GM18951 (cell line): Measurements from ENCODE around the gene ADRM1.

Experiments
- POLR2A ChIP-seq: IDR thresholded peaks from 4 replicates; pipeline ENCODE4 v1.6.1; 2011; ENCODE audit warnings: mild to moderate bottlenecking; ENCODE audit not compliant: insufficient read length, insufficient read depth; ENCODE audit errors: extremely low read depth
- in situ Hi-C: fragments of 300-500 bp; cut with MboI; formaldehyde crosslinking; loops from one replicate; pipeline ENCODE4 v1.12.0; 2022; ENCODE audit warnings: low sequenced_read_pairs, mixed read lengths, inconsistent platforms; ENCODE audit not compliant: unreplicated experiment

The ADRM1 gene

GRCh38 chr20:62302341-62303061 lies at the start of gene ADRM1:
Gene ADRM1 (plus strand): TSS chr20:62302997. CDS start chr20:62303569, 572 bp downstream.
- peak; percentile 86 for TF ChIP-seq POLR2A
- in situ Hi-C loops = loop anchor here (10.0 kb wide), 1 partner anchor 82 kb away; the partner anchor contains the start of gene RPS21

DNA sequence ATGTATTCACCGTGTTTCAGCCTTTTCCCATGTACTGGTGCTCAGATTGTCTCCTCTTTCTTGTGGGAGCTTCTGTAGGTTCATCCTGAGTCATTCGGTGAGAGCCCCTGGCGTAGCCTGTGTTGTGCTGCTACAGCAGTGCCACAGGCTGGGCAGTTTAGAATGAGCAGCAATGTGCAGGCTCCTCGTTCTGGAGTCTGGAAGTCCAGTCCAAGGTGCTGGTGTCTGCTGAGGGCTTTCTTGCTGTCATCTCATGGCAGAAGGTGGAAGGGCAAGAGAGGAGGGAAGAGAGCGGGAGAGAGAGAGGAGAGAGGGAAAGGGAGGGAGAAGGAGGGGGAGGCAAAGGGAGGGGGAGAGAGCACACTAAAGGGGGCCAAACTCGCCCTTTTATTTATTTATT lies 49.4 kb upstream of the ADRM1 start:
- no peak for TF ChIP-seq POLR2A
- in situ Hi-C loops = no loop called here

GRCh38 chr20:62254021-62254724 lies 48.6 kb upstream of the ADRM1 start:
- in situ Hi-C loops = no loop called here
- TF ChIP-seq POLR2A = no peak

GRCh38 chr20:62255976-62256375 lies 46.8 kb upstream of the ADRM1 start:
- no peak for TF ChIP-seq POLR2A
- in situ Hi-C loops = no loop called here

DNA sequence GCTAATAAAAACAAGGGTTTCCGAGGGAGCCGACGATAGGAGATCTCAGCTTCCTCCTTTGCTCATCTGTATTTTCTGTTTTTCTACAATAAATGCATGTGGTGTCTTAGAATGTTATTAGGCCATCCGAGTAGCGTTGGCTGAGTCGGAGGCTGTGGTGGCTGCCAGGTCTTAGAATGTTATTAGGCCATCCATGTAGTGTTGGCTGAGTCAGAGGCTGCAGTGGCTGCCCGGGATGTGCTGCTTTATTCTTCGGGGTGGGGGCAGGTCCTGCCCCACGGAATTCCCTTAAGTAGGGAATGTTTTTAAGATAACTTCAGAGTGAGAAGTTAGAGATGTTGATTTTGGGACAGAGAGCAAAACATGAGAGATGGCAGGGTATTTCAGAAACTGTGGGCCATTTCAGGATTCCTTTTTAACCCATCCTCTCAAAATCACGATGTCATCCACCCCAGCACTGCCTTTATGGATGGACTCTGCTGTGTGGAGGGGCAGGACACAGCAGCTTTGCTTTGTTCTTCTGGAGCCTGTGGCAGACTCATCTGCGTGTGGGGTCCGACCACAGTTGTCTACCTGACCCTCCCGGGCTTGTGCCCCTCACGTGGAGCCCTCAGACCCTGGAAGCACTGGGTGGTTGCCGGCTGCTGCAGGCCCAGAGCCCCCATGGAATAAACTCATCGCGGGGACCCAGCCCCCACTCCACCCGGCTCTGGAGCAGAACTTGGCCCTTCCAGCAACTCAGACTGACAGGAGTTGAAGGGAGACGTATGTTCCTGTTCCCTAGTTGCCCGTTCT lies 44.1 kb upstream of the ADRM1 start:
- no peak for TF ChIP-seq POLR2A
- in situ Hi-C loops = no loop called here

DNA sequence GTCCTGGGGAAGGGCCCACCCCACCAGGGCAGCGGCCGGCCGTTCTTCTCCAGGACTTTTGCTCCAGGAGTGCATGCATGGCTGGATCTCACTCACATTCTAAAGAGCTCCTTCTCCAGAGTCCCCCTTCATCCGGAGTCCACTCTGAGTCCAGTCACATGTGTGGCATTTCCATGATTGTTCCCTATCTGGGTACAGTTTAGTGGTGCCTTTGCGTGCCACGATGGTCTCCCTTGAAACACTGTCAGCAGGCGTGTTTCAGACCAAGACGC lies 43.6 kb upstream of the ADRM1 start:
- no peak for TF ChIP-seq POLR2A
- in situ Hi-C loops = no loop called here

DNA sequence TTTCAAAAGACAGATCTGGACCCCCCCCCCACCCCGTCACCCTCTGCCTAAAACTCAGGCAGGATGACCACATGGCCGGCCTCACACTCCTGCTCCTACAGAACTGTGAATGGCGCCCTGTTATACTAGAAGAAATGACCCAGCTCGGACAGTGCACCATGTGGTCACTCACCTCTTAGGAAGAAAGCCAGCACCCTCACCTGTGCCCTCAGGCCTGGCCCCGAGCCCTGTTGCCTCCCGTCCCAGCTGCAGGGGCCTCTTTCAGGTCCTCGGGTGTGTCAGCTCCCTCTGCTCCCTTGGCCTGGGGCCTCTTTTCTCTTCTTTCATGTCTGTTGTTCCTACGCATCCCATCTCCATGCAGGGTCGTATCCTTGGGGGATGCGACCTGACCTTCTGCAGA lies 40.7 kb upstream of the ADRM1 start:
- in situ Hi-C loops = no loop called here
- no peak for TF ChIP-seq POLR2A

- TF ChIP-seq POLR2A = no peak
- in situ Hi-C loops = no loop called here
Measured at GRCh38 chr20:62263396-62263795, 39.4 kb upstream of the ADRM1 start.

DNA sequence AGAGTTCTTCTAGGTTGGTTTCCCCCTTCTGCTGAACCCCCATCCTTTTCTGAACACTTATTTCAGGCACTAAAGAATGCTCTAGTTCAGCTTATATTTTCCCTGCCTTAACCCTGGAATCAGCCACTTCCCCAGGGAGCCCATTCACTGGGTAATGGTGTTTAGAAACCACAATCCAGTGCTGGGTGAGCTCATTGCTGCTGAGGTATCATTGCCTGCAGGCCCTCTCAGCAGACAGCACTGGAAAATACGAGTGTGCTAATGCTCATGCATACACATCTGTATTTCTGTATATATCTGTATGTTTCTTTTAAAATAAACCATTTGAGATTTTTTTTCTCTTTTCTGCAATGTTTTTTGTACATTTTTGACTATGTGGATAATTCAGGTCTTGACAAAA lies 37.4 kb upstream of the ADRM1 start:
- in situ Hi-C loops = no loop called here
- TF ChIP-seq POLR2A = no peak

GRCh38 chr20:62266340-62266739 lies 36.5 kb upstream of the ADRM1 start:
- in situ Hi-C loops = no loop called here
- TF ChIP-seq POLR2A = no peak

DNA sequence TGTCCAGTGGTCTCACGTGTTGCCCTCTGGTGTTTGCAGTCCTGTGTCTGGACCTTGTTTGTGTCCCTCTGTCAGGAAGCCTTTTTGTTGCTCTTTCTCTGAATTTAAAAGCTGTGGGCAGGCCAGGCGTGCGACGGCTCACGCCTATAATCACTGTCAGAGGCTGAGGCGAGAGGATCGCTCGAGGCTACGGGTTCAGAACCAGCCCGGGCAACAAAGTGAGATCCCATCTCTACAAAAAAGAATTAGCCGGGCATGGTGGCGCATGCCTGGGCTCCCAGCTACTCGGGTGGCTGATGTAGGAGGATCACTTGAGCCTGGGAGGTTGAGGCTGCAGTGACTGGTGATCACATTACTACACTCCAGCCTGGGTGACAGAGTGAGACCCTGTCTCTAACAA lies 35.9 kb upstream of the ADRM1 start:
- in situ Hi-C loops = no loop called here

GRCh38 chr20:62267543-62267942 lies 35.3 kb upstream of the ADRM1 start:
- in situ Hi-C loops = no loop called here
- no peak for TF ChIP-seq POLR2A

More for the DNA sequence above, 35.9 kb upstream of the ADRM1 start:
- no peak for TF ChIP-seq POLR2A

GRCh38 chr20:62268228-62268900 lies 34.4 kb upstream of the ADRM1 start:
- in situ Hi-C loops = no loop called here
- no peak for TF ChIP-seq POLR2A
